T follicular helper cell (primary cell): Measurements from ENCODE around the gene SLC12A4.

Experiments
- DNase-seq: peaks from one replicate; pipeline ENCODE4 v3.0.0-alpha.2; 2020; ENCODE audit warnings: low read depth

The SLC12A4 gene

DNA sequence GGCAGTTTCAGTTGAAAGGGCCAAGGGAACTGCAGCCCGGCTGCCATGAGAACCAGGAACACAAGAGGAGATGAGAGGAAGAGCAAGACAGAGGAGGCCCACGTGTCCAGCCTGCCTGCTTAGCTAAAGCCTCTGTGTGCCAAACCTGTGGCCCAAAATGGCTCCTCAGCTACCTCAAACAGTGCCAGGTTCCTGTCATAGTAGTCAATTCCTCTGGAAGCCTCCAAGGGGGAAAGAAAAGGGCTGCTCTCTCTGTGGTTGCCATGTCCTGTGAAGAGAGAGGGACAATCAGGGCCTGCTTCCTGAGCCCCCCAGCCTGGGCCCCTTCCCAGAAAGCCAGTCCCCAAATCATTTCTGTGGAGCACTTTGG, 5.2 kb downstream of the SLC12A4 start:
- DNase-seq: no peak

DNA sequence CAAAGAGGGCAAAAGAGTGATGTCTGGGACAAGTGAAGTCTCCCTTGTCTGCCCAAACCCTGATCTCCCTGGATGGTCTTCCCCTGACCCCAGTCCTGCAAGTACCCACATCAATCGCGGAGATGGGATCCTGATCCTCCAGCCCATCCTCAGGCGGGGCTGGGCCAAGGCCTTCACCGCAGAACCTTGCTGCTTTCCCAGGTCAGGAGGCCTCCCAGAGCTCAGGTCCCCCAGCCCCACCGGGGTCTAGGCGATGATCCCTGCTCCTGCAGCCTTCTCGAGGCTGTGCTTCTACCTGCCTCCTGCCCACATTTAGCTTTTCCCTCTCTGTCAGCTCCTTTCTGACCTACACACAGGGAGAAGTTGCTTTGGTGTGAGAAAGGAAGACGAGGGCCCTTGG, 6.3 kb downstream of the SLC12A4 start:
- DNase-seq: no peak

DNA sequence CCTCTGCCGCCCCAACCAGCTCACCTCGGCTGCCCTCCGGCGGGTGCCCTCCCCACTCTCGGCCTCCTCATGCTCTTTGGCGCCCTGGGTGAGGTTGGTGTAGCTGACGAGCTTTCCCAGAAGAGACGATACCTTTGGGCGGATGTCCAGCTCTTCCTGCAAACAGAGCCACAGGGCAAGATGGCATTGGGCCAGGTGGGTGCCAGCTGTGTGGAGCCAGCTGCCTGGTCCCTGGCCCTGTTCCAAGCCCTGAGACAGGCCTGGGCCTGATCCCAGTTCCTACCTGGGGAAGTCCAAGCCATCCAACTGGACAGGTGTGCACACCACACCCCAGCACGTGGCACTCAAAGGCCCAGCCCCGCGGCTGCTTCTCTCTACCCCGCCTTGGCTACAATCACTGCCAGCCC, 6.9 kb downstream of the SLC12A4 start:
- DNase-seq: no peak

DNA sequence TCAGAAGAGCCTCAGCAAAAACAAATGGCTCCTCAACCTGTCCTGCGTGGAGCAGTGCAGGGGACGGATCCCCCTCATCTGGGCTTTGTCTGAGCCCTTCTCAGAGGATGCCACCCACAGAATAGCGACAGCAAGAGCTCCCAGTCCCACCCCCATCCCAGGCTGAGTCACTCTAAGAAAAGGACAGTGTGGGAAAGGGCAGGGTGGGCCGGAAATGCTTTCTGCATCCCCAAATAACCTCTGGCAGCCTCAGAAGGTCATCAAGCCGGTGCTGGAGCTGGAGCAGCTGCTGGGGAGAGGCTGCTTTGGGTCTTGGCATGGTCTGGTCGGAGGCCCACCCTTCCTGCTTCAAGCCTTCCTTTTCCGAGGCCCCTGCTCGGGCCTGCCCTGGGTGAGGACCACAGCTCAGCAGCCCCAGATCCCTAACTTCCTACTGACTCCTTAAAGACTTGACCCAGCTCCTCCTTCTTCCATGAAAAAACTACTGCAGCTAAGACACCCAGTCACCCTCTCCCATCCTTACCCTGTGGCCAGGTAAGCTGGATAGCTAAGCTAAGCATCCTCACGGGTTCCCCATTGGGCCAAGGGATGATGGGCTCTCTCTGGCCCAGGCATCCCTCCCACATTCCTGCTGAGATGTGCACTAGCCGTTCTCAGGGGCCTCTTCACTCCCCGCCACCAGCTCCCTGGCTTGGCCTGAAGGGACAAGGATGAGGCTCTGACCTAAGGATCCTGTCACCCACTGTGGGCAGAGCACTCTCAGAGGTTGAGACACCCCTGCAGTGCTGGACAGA, 8.7 kb downstream of the SLC12A4 start:
- no peak for DNase-seq

DNA sequence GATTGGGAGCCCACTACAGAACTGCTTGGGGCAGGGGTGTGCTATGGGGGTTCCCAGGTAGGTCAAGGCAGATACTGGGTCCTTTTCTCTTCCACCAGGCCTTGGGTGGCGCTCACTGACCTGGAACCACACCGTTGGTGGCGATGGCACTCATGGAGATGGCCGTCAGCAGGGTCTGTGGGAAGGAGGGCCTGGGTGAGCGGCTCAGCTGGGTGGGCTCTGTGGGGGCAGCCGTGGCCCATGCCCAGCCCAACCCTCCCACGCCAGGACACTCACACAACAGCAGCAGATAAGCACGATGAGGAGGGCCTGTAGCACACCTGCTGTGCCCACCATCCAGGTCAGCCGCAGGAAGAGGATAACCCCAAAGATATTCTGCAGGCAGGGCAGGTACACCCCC, 10.8 kb downstream of the SLC12A4 start:
- DNase-seq: no peak

GRCh38 chr16:67954421-67955196, 13.8 kb downstream of the SLC12A4 start:
- no peak for DNase-seq

DNA sequence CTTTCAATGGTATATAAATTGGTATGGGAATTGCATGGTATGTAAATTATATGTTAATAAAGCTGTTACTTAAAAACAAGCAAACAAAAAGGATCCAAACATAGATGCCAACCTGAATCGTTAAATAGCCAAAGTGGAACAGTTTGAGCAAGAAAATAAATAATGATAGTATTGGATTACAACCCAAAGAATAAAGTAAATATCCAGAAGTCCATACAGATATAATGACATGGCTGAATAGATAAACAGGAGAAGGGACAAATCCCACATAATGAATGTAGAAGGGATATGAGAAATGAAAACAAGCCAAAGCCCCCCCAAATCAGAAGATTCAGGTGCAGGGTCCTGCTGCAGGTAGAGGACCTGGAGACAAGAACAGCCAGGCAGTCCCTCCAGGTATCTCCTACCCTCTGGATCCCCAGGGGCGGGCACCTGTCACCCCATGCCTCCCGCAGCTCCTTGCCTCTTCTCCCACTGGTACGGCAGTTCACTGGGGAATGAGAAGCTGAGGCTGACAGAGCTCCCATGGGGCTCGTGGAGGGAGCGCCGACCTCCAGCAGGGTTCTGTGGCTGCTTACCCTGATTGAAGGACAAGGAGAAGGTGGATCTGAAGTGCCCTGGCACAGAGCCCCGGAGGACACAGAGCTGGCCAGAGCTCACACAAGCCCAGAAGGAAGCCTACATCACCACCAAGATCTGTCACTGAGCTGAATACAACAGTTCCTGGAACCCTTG, 14.6 kb downstream of the SLC12A4 start:
- no peak for DNase-seq

DNA sequence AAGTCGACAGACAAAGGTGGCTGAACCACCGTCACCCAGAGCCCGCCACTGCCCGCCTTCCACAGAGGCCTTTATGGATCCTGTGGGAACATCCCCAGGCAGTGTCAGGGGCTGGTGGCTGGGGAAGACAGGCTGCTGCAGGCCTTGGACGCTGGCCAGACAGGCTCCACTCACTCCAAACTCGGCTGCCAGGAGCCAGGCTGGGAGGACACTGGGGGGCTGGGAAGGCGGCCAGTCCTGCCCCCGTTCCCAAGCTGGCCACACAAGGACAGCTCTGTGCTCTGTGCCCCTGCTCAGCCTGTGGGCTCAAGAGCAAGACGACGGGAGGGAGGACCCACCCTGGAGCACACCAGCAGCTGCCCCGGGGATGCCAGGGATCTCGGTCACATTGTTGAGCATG, 17.0 kb downstream of the SLC12A4 start:
- DNase-seq: no peak

GRCh38 chr16:67950335-67950843, 18.0 kb downstream of the SLC12A4 start:
- no peak for DNase-seq

- DNase-seq: no peak
These were observed 18.8 kb downstream of the SLC12A4 start for GRCh38 chr16:67949645-67950044.

GRCh38 chr16:67948015-67948414, 20.4 kb downstream of the SLC12A4 start:
- DNase-seq: no peak

- DNase-seq: no peak
These were observed 21.4 kb downstream of the SLC12A4 start for GRCh38 chr16:67946966-67947558.

- no peak for DNase-seq
These were observed 22.3 kb downstream of the SLC12A4 start for GRCh38 chr16:67946128-67946569.

- no peak for DNase-seq
These were observed 23.0 kb downstream of the SLC12A4 start for GRCh38 chr16:67945392-67945933.

GRCh38 chr16:67944690-67945391, 23.6 kb downstream of the SLC12A4 start:
- no peak for DNase-seq

GRCh38 chr16:67943619-67944504, 24.6 kb downstream of the SLC12A4 start, which contains the start of gene LCAT:
Gene LCAT (minus strand): TSS chr16:67944120. CDS start chr16:67944101, 19 bp downstream.
- DNase-seq: no peak

GRCh38 chr16:67943256-67943618, 25.2 kb downstream of the SLC12A4 start:
- no peak for DNase-seq

GRCh38 chr16:67942510-67943255, 25.8 kb downstream of the SLC12A4 start:
- no peak for DNase-seq

GRCh38 chr16:67942200-67942509, 26.3 kb downstream of the SLC12A4 start:
- no peak for DNase-seq
